Activated gamma-delta T cell treated with anti-CD3 and anti-CD28 coated beads, Interleukin-2, amount 50 U/mL, for 16 hours (primary cell): ENCODE data around the gene FADD.
"Not testable (repeated sequence)": the region's sequence is repeated elsewhere in the genome, so short reads cannot be mapped to it uniquely, and the experiment has no call there.

ENCODE experiments used
- DNase-seq: peaks from one replicate; pipeline ENCODE4 v3.0.0-alpha.2; 2020; ENCODE audit warnings: low read depth

Gene FADD

GRCh38 chr11:70182266-70182665 lies 20.8 kb upstream of the FADD start:
- no peak for DNase-seq

GRCh38 chr11:70183032-70183431 lies 20.1 kb upstream of the FADD start:
- no peak for DNase-seq

GRCh38 chr11:70183483-70184176 lies 19.5 kb upstream of the FADD start:
- DNase-seq, result no peak

GRCh38 chr11:70184396-70184795 lies 18.7 kb upstream of the FADD start:
- DNase-seq, result no peak

GRCh38 chr11:70185348-70186055 lies 17.6 kb upstream of the FADD start:
- DNase-seq, result no peak

GRCh38 chr11:70186420-70186819 lies 16.7 kb upstream of the FADD start:
- DNase-seq, result no peak

- no peak for DNase-seq
These were observed 16.2 kb upstream of the FADD start for GRCh38 chr11:70186936-70187335.

GRCh38 chr11:70187771-70188170 lies 15.3 kb upstream of the FADD start:
- DNase-seq, result no peak

- no peak for DNase-seq
These were observed 13.5 kb upstream of the FADD start for GRCh38 chr11:70189622-70190021.

- DNase-seq, result no peak
These were observed 11.5 kb upstream of the FADD start for GRCh38 chr11:70191495-70192140.

GRCh38 chr11:70192666-70193410 lies 10.3 kb upstream of the FADD start:
- DNase-seq, result no peak

- DNase-seq, result no peak
These were observed 9.4 kb upstream of the FADD start for GRCh38 chr11:70193411-70194292.

- no peak for DNase-seq
These were observed 8.0 kb upstream of the FADD start for GRCh38 chr11:70194792-70195791.

GRCh38 chr11:70200212-70200844 lies 2.8 kb upstream of the FADD start:
- no peak for DNase-seq

GRCh38 chr11:70201047-70201446 lies 2.0 kb upstream of the FADD start:
- DNase-seq, result not testable (repeated sequence)

GRCh38 chr11:70201882-70202861 lies 924 bp upstream of the FADD start:
- DNase-seq, result no peak

- peak; percentile 92 for DNase-seq
These were observed 812 bp downstream of the FADD start for GRCh38 chr11:70203751-70204465.

GRCh38 chr11:70204466-70204799 lies 1.3 kb downstream of the FADD start:
- no peak for DNase-seq
